A549 treated with CpdA at 1 μM for 4 hours (cell line): Measurements from ENCODE around the gene HES1. TPM values are rescaled to one million over a fixed set of nuclear protein-coding genes. Genes with fewer than 3 reads are reported as not detected.

ENCODE experiments used
- total RNA-seq: library from RNA; stranded (reverse); fragments of 200-300 nt; extraction: Qiagen RNA extraction; gene quantifications from 5 replicates; pipeline ENCODE4 v1.2.3, GENCODE V29; 2022; ENCODE audit warnings: low read depth

HES1 gene, protein sequence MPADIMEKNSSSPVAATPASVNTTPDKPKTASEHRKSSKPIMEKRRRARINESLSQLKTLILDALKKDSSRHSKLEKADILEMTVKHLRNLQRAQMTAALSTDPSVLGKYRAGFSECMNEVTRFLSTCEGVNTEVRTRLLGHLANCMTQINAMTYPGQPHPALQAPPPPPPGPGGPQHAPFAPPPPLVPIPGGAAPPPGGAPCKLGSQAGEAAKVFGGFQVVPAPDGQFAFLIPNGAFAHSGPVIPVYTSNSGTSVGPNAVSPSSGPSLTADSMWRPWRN
- total RNA-seq, result 11.7 to 15.4 TPM (median 14.3 TPM) in 5 replicates

DNA sequence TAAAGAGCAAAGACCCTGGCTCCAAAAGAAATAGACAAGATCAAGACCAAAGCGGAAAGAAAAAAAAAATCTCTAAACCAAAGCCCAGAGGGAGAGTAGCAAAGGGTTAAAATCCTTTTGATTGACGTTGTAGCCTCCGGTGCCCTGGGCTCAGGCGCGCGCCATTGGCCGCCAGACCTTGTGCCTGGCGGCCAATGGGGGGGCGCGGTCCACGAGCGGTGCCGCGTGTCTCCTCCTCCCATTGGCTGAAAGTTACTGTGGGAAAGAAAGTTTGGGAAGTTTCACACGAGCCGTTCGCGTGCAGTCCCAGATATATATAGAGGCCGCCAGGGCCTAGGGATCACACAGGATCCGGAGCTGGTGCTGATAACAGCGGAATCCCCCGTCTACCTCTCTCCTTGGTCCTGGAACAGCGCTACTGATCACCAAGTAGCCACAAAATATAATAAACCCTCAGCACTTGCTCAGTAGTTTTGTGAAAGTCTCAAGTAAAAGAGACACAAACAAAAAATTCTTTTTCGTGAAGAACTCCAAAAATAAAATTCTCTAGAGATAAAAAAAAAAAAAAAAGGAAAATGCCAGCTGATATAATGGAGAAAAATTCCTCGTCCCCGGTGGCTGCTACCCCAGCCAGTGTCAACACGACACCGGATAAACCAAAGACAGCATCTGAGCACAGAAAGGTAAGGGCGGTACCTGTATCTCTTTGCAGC lies at the start of gene HES1:
Gene HES1 (plus strand): TSS at position 343 of the 713 bp plus-strand sequence. CDS start 233 bp downstream, at position 576.

Other genes starting within 250 kb of the HES1 start
- gene CPN2, start 215.2 kb downstream of the HES1 start, total RNA-seq, result not detected in 5 replicates
- 0.15 to 0.26 TPM (median 0.17 TPM) in 5 replicates for gene LRRC15, start 233.6 kb downstream of the HES1 start, total RNA-seq